Inflammatory macrophage (primary cell): ENCODE data around the gene OTUD7B.
"Not testable (repeated sequence)": the region's sequence is repeated elsewhere in the genome, so short reads cannot be mapped to it uniquely, and the experiment has no call there.

ENCODE experiments used
- DNase-seq, 2 donors: peaks; one replicate each; pipeline ENCODE4 v3.0.0-alpha.2; 2020 to 2022

OTUD7B gene

DNA sequence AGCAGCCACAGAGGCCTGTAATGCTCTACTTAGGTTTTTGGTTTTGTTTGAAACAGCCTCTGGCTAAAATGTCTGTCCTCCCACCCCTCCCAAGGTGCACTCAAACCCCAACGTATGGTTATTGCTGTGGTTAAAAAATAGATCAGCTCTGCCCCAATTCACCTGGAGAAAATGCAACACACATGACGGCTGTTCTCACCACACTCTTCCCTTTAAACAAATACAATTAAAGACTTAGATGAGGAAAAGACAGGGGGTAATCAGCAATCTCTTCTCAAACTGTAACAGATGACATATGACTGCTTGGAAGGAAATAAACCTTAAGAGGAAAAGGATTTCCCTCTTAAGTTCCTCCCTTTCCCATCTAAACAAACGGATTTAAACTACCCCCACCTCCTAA, 67.6 kb downstream of the OTUD7B start:
- no peak for DNase-seq

DNA sequence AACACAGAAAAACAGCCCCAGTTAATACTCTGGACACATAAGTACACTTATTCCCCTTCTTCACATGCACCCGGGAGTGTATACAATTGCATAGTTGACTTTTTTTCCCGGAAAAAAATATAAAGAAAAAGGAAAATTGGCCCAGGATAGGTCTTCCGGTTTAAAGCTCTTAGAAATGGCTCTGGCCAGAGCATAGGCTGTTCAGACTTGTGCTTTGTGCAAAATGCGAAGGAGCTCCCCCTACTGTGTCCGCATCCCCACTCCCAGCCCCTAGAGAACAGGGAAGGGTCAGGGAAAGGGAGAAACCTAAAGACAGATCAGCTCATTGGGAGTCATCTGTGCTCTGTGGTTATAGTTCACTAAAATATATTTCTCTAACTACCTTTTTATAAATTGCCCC, 68.3 kb downstream of the OTUD7B start:
- DNase-seq = no peak

DNA sequence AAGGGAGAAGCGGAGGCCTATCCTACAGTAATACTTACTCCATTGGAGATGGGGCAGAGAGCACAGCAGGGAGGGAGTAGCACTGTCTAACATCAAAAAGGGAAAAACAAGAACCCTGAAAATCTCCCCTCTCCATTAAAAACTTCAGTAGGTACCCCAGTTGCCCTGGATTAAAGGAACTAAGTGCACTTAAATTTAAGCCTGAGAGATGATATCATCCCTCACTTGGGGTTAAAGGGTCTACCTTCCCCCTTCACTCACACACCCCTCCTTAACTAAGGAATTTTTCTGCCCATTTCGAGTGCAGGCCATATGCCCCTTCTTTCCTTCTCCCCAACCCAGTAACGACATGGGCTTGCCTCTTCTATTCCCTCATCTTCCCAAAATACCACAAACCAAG, 70.1 kb downstream of the OTUD7B start:
- DNase-seq = no peak

DNA sequence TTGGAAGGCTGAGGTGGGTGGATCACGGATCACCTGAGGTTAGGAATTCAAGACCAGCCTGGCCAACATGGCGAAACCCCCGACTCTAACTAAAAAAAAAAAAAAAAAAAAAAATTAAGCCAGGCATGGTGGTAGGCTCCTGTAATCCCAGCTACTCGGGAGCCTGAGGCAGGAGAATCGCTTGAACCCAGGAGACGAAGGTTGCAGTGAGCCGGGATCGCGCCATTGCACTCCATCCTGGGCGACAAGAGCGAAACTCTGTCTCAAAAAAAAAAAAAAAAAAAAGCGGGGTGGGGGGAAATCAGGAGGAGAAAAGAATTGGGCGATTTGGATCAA, 71.9 kb downstream of the OTUD7B start:
- not testable (repeated sequence) for DNase-seq

DNA sequence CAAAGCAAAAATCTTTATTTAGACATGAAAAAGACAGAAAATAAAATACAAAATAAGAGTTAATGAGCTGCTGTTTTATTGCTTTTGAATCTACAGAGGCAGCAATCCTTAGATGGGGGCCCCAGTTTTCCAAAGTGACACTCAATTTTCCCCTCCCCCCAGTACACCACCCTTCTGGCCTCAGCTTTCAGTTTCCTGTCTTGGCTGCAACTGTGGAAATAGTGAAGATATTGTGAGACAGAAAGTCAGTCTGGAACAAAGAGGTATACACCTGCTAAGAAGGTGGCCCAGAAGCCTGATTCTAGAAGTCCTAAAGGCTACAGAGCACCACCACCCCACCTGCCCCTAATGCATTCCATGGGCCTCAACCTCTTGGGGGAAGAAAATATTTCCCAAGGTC, 72.8 kb downstream of the OTUD7B start:
- no peak for DNase-seq

DNA sequence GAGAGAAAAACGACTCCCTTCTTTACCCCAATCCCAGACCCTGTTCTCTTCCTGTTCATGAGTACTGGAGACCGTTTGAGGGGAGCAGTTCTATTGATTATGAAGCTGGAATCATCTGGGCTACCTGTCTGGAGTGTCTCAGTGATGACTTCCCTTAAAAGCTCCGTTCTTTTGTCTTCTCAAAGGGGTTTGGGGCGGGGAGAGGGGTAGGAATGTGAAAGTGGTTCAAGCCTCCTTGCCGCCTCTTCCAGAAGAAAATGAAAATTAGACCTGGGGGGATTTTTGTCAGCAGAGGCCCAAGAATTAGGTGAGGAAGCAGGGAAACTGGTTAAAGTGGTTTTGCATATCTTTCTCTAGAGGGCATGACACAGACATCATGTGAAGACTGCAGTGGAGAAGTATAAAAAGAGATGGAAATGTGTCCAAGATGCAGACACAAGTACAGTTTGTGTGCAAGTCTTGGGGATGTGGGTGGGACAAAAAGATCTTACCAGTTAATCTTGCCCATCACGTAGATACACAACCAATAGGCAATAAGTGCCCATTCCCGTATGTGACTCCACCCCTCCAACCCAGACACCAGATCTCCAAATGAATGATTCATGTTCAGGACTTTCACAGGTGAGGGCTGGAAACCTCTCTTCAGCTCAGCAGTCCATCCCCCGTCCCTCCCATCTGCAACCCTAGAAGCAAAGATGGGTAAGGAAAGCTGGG, 73.4 kb downstream of the OTUD7B start:
- DNase-seq = peak; percentile 36 to 46

DNA sequence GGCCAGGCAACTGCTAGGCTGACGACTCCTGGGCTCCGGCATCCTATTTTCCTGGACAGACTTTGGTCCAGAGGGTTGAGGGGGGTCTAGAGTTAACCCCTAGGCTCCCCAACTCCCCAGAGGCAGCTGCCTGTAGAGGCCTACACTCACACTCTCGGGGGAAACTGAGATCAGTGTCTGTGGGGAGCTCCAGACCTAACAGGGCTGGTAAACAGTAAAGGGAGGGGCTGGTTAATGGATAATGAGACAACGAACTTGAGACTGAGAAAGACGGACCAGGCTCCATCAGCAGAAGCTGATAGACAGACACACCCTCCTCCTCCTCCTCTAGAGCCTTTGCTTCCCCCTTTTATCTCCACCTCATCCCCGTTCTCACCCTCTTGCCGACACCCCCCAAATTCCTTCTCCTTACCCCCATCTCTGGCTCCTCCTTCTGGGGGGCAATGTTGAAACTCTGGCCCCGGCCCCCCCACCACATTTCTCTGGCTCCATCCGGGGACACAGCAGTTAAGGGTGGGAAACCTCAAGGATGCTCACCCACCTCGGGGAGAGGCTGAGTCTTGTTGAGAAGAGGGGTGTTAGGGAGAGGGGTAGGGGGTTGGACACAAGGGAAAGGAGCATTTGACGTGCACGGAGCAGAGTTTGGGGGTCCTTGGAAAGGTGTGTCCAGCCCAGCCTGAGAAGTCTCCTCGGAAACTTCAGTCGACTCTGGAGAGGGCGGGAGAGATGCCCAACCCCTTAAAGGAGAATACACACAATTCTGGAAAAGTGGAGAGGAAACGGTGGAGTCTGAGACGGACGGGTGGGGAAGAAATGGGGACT, 74.1 kb downstream of the OTUD7B start, which contains the start of gene MTMR11:
Gene MTMR11 (minus strand): TSS at position 710 of the 822 bp plus-strand sequence. CDS start 232 bp downstream, at position 478.
- DNase-seq = no peak

DNA sequence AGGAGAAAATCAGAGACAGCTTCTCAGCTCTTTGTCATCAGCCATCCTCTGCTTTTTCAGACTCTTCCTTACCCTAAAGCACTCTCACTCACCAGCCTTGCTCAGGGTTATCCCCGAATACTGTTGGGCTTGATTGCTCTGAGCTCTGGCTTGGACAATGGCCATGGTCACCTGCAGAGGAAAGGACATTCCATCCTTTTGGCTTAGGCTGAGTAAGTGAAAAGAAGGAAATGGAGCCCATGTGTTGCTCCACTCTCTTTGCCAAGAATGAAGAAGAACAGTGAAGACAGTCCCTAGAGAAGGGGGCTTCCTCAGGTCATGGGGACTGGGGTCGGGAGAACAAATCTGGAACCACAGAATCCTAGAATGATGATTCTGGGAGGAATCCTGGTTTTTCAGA, 76.2 kb downstream of the OTUD7B start:
- DNase-seq = no peak

DNA sequence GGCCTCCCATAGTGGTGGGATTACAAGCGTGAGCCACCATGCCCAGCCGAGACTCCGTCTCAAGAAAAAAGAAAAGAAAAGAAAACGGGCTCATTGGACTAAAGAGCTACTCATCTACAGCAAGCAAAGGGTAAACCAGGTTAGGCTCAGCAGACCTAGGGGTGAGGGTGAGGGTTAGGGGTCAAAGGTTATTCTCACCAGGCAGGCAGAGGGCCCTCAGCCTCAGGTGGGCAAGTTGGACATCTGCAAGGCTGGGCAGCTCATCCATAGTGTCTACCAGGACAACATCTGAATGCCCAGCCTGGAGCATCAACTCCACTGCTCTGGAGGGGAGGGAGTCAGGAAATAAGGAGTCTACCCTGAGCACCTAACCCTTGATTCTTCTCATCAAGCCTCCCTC, 77.3 kb downstream of the OTUD7B start:
- no peak for DNase-seq

DNA sequence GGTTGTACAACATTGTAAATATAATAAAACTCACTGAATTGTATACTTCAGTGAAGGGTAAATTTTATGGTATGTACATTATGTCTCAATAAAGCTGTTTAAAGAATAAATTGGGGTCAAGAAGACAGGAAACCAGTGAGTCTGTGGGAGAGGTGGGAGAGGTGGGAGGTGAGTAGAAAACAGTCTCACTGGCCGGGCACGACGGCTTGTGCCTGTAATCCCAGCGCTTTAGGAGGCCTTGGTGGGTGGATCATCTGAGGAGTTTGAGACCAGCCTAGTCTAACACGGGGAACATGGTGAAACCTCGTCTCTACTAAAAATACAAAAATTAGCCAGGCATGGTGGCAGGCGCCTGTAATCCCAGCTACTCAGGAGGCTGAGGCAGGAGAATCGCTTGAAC, 78.1 kb downstream of the OTUD7B start:
- no peak for DNase-seq

DNA sequence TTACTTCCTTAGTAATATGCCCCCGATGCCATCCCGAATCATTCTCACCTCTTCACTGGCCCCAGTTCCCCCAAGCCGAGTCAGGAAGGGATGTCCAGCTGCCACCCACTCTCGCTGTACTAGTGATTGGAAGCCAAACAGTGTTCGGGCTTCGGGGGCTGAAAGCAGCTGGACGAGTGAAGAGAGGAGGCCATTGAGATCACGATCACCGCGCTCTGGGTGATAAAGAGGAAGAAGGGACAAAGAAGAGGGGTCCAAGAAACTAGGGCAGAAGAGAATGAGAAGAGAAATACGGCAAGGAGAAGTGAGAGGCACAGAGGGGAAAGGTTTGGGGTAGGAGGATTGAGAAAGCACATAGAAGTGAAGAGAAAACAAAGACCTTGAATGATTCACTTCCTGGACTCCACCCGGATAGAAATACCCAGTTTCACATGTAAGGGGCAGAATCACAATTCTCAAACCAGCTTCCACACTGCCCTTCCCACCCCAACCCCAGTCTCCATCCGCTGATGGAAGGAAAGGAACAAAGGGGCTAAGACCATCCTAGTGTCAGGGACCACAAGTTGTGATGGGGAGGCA, 79.2 kb downstream of the OTUD7B start:
- DNase-seq = peak; percentile 10 to 32

DNA sequence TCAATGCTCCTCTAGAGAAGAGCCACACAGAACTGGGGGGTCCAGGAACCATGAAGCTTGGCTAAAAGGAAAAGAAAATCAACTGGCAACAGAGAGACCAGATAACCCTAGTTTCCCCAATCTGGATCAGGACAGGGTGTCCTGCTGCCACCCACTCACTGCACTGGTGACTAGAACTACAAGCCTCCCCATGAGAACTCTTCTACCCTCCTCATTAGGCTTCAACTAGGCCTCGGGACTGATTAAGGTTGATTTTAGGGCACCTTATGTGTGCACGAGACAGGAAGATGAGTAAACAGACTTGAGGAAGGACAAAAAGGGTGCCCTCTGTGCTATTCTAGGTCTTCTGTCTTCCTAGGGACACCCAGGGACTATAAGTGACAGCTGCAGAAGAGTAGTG, 80.7 kb downstream of the OTUD7B start:
- peak; percentile 28 to 61 for DNase-seq

DNA sequence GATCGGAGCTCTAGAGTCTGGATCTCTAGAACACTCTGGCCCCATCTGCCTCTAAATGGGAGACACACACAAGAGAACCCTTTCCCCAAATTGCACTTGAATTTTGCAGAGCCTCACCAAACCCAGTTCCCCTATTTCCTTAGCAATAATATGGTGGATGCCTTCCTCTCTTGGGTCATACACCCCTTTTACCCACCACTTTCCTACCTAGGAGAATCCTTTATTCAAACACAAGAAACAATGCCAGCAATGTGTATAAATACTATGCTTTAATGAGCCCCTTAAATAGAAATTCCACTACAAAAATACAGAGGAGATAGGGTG, 82.2 kb downstream of the OTUD7B start:
- no peak for DNase-seq

DNA sequence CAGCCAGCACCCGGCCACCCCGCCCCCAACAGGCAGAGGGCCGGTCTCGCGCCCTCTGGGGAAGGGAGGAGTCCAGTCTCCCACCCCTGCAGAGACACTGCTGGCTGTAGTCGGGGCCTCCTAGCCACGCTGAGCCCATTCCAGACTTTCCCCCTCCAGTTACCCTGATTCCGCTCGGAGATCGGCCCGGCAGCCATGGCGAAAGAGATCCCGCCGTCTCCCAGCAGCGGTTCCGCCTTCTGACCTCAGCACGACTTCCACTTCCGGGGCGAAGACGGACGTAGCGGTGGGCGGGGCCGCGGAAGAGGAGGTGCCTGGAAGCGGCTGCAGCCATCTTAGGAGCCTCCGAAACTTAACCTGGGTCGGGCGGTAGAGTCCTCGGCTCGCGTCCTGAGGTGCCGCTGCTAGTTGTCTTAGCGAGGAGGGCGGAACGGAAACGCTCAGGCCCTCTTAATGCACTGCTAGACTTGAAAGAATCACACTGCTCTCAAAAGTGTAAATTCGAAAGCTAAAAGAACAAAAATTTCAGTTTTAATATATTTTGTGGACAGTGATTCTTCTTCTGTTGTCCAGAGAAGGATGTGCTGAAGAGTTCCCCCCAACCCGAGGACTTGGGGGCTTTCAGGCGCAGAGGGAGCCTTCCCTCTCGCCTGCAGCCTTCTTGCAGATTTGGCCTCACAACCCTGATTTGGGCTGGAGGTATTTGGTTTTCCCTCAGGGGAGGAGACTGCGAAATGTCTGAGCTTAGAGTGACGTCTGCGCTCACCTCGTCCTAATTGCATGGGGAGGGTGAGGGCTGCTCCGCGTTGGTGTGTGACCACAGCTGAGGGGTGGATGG, 82.7 kb downstream of the OTUD7B start, which contains the start of gene SF3B4:
Gene SF3B4 (minus strand): TSS at position 241 of the 838 bp plus-strand sequence. CDS start 44 bp downstream, at position 197.
- peak; percentile 94 to 97 for DNase-seq

DNA sequence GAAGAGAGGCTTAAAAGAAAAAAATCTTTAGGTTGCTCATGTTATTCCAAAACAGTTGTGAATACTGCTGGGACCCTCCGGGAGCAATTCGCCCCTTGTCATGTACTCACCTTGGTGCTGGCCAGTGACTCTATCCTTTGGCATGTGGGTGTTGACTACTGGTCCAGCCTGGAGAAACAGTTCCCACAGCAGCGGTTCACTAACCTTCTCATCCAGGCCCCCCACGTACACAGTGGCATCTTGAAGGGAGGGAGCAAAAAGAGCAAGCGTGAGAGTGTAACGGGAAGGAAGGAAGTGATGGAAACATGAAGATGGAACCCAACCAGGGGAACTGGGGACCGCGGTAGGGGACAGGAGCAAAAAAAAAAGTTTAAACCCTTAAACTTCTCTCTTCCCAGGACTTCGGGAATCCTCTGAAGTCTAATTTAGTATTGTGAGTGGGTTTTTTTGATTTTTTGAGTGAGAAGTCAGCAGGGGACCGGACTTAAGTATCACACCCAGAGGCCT, 83.4 kb downstream of the OTUD7B start:
- DNase-seq = no peak

DNA sequence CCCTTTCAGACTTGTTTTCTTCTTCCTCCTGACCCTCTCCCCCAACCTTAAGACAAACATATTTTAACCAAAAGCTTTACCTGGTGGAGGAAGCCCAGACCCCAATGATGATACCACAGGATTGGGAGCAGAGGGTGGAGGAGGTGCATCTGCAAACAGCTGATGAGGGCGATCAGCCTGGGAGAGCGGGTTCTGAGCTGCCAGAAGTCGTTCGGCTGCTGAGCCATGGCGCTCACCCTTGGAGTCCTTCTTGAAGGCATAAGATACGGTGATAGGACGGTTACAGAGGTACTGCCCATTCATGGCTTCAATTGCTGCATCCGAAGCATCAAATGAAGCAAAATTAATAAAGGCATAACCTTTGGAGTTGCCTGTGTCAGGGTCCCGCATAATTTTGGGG, 84.2 kb downstream of the OTUD7B start:
- DNase-seq = no peak

DNA sequence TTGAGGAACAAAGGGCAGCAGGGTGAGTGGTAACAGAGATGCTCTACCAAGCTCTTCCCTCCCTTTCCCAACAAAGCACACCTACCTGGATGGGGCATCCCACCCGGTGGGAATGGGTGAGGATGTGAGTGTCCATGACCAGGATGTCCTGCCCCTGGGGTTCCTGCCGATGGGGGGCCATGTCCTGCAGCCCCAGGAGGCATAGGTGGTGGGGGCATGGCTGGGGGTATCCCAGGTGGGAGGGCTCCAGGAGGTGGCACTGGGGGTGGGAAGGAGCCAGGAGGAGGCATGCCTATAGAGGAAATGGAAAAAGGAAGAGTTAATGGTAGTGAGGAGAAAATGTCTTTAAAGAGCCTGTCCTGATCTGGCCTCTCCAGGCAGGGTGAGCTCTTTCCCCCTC, 84.8 kb downstream of the OTUD7B start:
- DNase-seq = no peak

DNA sequence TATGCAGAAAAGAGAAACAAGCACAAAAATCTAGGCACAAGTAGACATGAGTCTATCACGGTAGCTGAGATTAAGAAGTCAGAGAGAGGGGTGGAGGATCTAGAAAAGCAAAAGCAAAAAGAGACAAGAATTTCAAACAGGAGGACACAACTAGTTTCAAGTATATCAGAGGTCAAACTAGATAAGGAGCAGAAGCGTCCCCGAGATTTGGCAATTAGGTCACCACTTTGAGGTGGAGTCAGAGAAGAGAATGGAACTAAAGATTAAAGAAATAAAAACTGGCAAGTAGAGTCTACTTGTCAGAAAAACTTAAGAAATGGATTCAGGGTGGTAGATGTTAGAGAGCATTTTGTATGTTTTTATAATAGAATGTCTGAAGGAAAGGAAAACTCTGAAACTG, 85.2 kb downstream of the OTUD7B start:
- no peak for DNase-seq

DNA sequence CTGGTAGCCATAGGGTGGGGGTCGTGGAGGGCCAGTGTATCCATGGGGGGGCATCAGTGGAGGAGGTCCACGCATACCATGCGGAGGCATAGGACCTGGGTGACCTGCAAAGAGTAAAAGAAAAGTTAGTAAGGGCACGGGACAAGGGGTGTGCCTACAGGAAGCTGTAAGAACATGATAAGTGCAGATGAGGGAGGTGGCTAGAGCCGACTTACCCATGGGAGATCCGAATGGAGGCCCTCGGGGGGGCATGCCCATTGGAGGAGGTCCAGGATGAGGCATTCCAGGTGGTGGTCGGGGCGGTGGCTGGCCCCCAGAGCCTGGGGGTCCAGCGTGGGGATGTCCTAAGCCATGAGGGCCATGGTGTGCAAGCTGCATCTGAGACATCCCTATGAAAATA, 86.9 kb downstream of the OTUD7B start:
- DNase-seq = no peak

DNA sequence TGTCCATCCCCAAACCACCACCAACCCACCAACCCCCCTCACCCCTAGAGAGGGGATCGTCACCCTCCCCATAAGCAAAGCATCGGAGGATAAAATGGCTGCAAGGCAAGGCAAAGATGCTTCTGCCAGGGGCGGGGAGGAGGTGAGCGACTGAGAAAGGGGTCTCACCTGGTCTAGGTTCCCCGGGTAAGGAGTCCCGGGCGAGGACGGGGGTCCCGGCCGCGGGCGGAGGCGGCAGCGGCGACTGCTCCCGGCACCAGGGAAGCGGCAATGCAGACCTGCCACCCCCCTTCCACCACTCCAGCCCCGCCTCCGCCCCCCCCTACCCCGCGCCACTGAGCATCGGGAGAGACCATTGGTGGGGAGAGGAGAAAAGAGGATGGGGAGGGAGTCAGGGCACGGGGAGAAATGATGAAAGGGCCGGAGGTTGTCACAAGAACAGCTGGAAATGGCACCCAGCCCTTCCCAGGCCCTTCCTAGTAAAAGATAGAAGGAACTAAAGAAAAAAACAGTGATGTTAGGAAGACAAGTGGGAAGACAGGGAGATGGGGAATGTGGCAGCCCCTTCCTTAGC, 92.9 kb downstream of the OTUD7B start, which contains the start of gene SV2A:
Gene SV2A (minus strand): TSS at position 274 of the 574 bp plus-strand sequence. CDS start 4,004 bp downstream, outside the sequence.
- no peak for DNase-seq

DNA sequence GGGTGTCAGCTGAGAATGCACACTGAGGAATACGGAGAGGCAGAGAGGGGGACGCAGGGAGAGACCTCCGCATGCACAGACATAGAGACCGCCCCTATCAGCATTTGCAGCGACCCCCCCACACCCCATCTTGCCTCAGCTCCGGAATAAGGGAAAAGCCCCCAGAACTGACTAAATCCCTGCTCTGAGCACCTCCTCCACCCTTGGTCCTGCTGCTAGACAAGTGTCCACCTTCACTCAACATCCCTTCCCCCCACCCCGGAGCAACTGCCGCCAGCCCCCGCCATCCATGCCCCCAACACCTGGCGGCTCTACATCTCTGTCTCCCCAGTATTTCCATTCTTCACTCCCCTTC, 93.7 kb downstream of the OTUD7B start:
- DNase-seq = no peak

DNA sequence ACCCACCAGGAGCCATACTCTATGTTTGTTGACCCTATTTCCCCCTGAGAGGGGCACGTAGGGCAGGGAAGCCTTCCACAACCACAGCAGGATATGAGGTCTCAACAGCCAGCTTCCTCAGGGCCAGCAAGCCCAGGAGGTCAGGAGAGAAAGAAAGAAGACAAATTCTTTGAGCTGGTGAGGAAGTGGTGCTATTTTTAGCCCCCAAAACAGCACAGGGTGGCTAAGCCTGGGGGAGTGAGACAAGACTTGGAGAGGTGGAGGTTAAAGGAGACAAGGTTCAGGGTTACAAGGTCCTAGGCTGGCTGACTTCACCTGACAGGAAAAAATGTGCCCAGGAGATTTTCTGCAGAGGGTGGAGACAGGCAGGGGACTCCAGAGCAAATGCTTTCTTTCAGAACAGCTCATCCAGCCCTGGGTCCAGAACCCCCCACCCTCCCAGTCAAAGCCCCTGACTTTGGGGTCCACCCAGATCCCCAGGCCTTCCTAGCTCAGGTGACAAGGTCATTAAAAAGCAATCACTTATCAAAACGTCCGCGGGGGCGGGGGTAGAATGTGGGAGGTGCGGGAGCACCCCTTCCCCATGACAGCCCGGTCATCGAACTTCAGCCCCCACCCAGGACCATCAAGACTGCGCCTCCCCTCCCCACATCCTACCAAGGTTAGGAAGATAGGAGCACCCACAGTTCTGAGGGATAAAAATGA, 94.2 kb downstream of the OTUD7B start:
- no peak for DNase-seq
